Measurements from ENCODE around the gene DRC3. TPM values are rescaled to one million over a fixed set of nuclear protein-coding genes. Genes with fewer than 3 reads are reported as not detected.

Gene DRC3
- polyA plus RNA-seq, 1 donor from 2014 or later: 1.9 TPM

- Histone ChIP-seq H3K9ac (ENCODE audit: low read length) (no peak overlapping the region), H4K20me1 (ENCODE audit: insufficient read depth) (no peaks in the 10 kb centered on the region), H3F3A (ENCODE audit: insufficient read depth, low read length, poor library complexity, severe bottlenecking) (no peaks in the 10 kb centered on the region), H3K27ac (ENCODE audit: low read length) (no peak overlapping the region), H2AFZ (ENCODE audit: low read depth, low read length) (no peak overlapping the region), H3K36me3 (ENCODE audit: insufficient read depth, low read length) (no peaks in the 10 kb centered on the region), H3K4me3 (ENCODE audit: low read length) (no peak overlapping the region), H3K79me2 (replicated peaks; ENCODE audit: insufficient read depth, low read length) (peaks cover 22% of the 10 kb centered on the region), H3K27me3 (ENCODE audit: insufficient read depth, low read depth, low read length) (no peaks in the 10 kb centered on the region), H3K9me3 (ENCODE audit: low read length) (no peaks in the 10 kb centered on the region), H3K4me2 (ENCODE audit: low read length) (no peak overlapping the region), H3K9me2 (ENCODE audit: insufficient read depth, low read length) (no peaks in the 10 kb centered on the region)
- TF ChIP-seq POLR2AphosphoS5 (IDR thresholded peaks at IDR 0.05) (no peak), RAD21 (conservative IDR thresholded peaks at IDR 0.05) (no peak), SMC3 (conservative IDR thresholded peaks at IDR 0.05; ENCODE audit: poor library complexity) (no peak), EP300 (conservative IDR thresholded peaks at IDR 0.05; ENCODE audit: poor library complexity, severe bottlenecking) (no peak), TAF1 (IDR thresholded peaks at IDR 0.05; ENCODE audit: low read depth) (no peak)
These were observed 15.1 kb upstream of the DRC3 start for GRCh38 chr17:17957584-17957916.

GRCh38 chr17:17958982-17959381 lies 13.7 kb upstream of the DRC3 start:
- Histone ChIP-seq H4K20me1 (ENCODE audit: insufficient read depth) (no peaks in the 10 kb centered on the region), H3K79me2 (replicated peaks; ENCODE audit: insufficient read depth, low read length) (peaks cover 22% of the 10 kb centered on the region), H3K27ac (ENCODE audit: low read length) (no peak overlapping the region)

More at GRCh38 chr17:17958982-17959381, 13.7 kb upstream of the DRC3 start:
- Histone ChIP-seq H3K9me2 (ENCODE audit: insufficient read depth, low read length) (no peaks in the 10 kb centered on the region), H3K9me3 (ENCODE audit: low read length) (no peaks in the 10 kb centered on the region), H3K4me3 (ENCODE audit: low read length) (no peak overlapping the region), H3K27me3 (ENCODE audit: insufficient read depth, low read depth, low read length) (no peaks in the 10 kb centered on the region), H3K9ac (ENCODE audit: low read length) (no peak overlapping the region), H2AFZ (ENCODE audit: low read depth, low read length) (no peak overlapping the region), H3K4me2 (ENCODE audit: low read length) (no peak overlapping the region), H3F3A (ENCODE audit: insufficient read depth, low read length, poor library complexity, severe bottlenecking) (no peaks in the 10 kb centered on the region), H3K36me3 (ENCODE audit: insufficient read depth, low read length) (no peaks in the 10 kb centered on the region)
- TF ChIP-seq CTCF (IDR thresholded peaks at IDR 0.05; ENCODE audit: poor library complexity, severe bottlenecking): no peak
- no peak for TF ChIP-seq RAD21 (conservative IDR thresholded peaks at IDR 0.05)
- TF ChIP-seq SMC3 (conservative IDR thresholded peaks at IDR 0.05; ENCODE audit: poor library complexity): no peak
- no peak for TF ChIP-seq EZH2 (IDR thresholded peaks at IDR 0.05; ENCODE audit: borderline replicate concordance, insufficient read depth, low read length, poor library complexity, severe bottlenecking)
- no peak for TF ChIP-seq MXI1 (conservative IDR thresholded peaks at IDR 0.05; ENCODE audit: poor library complexity, severe bottlenecking)
- no peak for TF ChIP-seq TAF1 (IDR thresholded peaks at IDR 0.05; ENCODE audit: low read depth)
- TF ChIP-seq EP300 (conservative IDR thresholded peaks at IDR 0.05; ENCODE audit: poor library complexity, severe bottlenecking): no peak
- TF ChIP-seq POLR2AphosphoS5 (IDR thresholded peaks at IDR 0.05): no peak
- no peak for TF ChIP-seq REST (IDR thresholded peaks at IDR 0.05; ENCODE audit: borderline replicate concordance)

Data from neural cell (in vitro differentiated cells).